NT2/D1 (cell line): ENCODE data around the gene MEGF6.

Experiments used
- DNase-seq: peaks from one replicate; pipeline ENCODE4 v3.0.0-alpha.2; 2011; ENCODE audit warnings: low read depth, low spot score
- H3K27me3 ChIP-seq: 2 replicates; pipeline ENCODE4 v1.6.0; 2011; ENCODE audit warnings: mild to moderate bottlenecking; ENCODE audit not compliant: insufficient read length, insufficient read depth
- H3K36me3 ChIP-seq: 2 replicates; pipeline ENCODE4 v1.6.1; 2011; ENCODE audit warnings: mild to moderate bottlenecking, low read length, mixed read lengths; ENCODE audit not compliant: insufficient read depth, insufficient read length
- H3K4me1 ChIP-seq: 2 replicates; pipeline ENCODE4 v1.5.1; 2011; ENCODE audit not compliant: insufficient read depth, insufficient read length
- H3K4me3 ChIP-seq: 2 replicates; pipeline ENCODE4 v1.5.1; 2011; ENCODE audit warnings: low read depth; ENCODE audit not compliant: insufficient read length
- H3K9ac ChIP-seq: 2 replicates; pipeline ENCODE4 v1.6.0; 2011; ENCODE audit warnings: low read depth; ENCODE audit not compliant: insufficient read length
- H3K9me3 ChIP-seq: 2 replicates; pipeline ENCODE4 v1.5.1; 2011; ENCODE audit warnings: mild to moderate bottlenecking, low read length; ENCODE audit not compliant: insufficient read depth
- SUZ12 ChIP-seq: IDR thresholded peaks from 2 replicates; pipeline ENCODE4 v1.6.1; 2011; ENCODE audit not compliant: insufficient read length, insufficient read depth; ENCODE audit errors: extremely low read depth
- YY1 ChIP-seq: IDR thresholded peaks from 2 replicates; pipeline ENCODE4 v1.6.1; 2011; ENCODE audit not compliant: insufficient read length, insufficient read depth
- ZNF274 ChIP-seq: IDR thresholded peaks from 2 replicates; pipeline ENCODE4 v1.6.1; 2011; ENCODE audit warnings: mild to moderate bottlenecking, low read depth, low read length

The MEGF6 gene

GRCh38 chr1:3609016-3609768 lies 2.1 kb downstream of the MEGF6 start:
- Histone ChIP-seq H3K36me3 (no peaks in the 10 kb centered on the region), H3K9me3 (peaks cover 7% of the 10 kb centered on the region; the same call in 1 of the 2 replicates), H3K4me1 (peaks cover 36% of the 10 kb centered on the region), H3K9ac (peak overlapping the region; percentile 51), H3K4me3 (no peak overlapping the region), H3K27me3 (peaks cover 13% of the 10 kb centered on the region)
- DNase-seq: no peak
- TF ChIP-seq YY1 (no peak), SUZ12 (no peak), ZNF274 (no peak)

- peaks cover 29% of the 10 kb centered on the region for H3K4me1 ChIP-seq
- DNase-seq: no peak
- no peaks in the 10 kb centered on the region for H3K36me3 ChIP-seq
- peaks cover 13% of the 10 kb centered on the region for H3K27me3 ChIP-seq
- no peak overlapping the region for H3K4me3 ChIP-seq
- TF ChIP-seq YY1 (no peak), ZNF274 (no peak), SUZ12 (no peak)
- peaks cover 8% of the 10 kb centered on the region; the same call in 1 of the 2 replicates for H3K9me3 ChIP-seq
- no peak overlapping the region for H3K9ac ChIP-seq
Observed at GRCh38 chr1:3608154-3608553, 3.2 kb downstream of the MEGF6 start.

- DNase-seq: no peak
- H3K27me3 ChIP-seq: peaks cover 10% of the 10 kb centered on the region
- TF ChIP-seq YY1 (no peak), ZNF274 (no peak)
Observed at GRCh38 chr1:3607703-3608065, 3.6 kb downstream of the MEGF6 start.

GRCh38 chr1:3606779-3607702 lies 4.3 kb downstream of the MEGF6 start:
- Histone ChIP-seq H3K9ac (no peak overlapping the region), H3K27me3 (peaks cover 4% of the 10 kb centered on the region), H3K4me3 (no peak overlapping the region), H3K36me3 (no peaks in the 10 kb centered on the region), H3K9me3 (peaks cover 8% of the 10 kb centered on the region; the same call in 1 of the 2 replicates), H3K4me1 (peaks cover 21% of the 10 kb centered on the region)
- DNase-seq: no peak
- TF ChIP-seq YY1 (no peak), ZNF274 (no peak), SUZ12 (no peak)

More at GRCh38 chr1:3607703-3608065, 3.6 kb downstream of the MEGF6 start:
- peaks cover 8% of the 10 kb centered on the region; the same call in 1 of the 2 replicates for H3K9me3 ChIP-seq
- no peaks in the 10 kb centered on the region for H3K36me3 ChIP-seq
- no peak overlapping the region for H3K4me3 ChIP-seq
- no peak overlapping the region for H3K9ac ChIP-seq
- H3K4me1 ChIP-seq: peaks cover 24% of the 10 kb centered on the region

GRCh38 chr1:3604997-3605823 lies 6.1 kb downstream of the MEGF6 start:
- no peaks in the 10 kb centered on the region for H3K36me3 ChIP-seq
- H3K9me3 ChIP-seq: peaks cover 8% of the 10 kb centered on the region; the same call in 1 of the 2 replicates
- H3K4me1 ChIP-seq: peaks cover 19% of the 10 kb centered on the region
- no peak for DNase-seq
- H3K27me3 ChIP-seq: no peaks in the 10 kb centered on the region
- H3K9ac ChIP-seq: no peak overlapping the region
- TF ChIP-seq SUZ12 (no peak), YY1 (no peak), ZNF274 (no peak)
- no peak overlapping the region for H3K4me3 ChIP-seq

GRCh38 chr1:3604468-3604974 lies 6.8 kb downstream of the MEGF6 start:
- no peak for DNase-seq
- H3K27me3 ChIP-seq: no peaks in the 10 kb centered on the region
- TF ChIP-seq YY1 (no peak), SUZ12 (no peak), ZNF274 (no peak)

More at GRCh38 chr1:3604468-3604974, 6.8 kb downstream of the MEGF6 start:
- Histone ChIP-seq H3K9me3 (peaks cover 8% of the 10 kb centered on the region; the same call in 1 of the 2 replicates), H3K9ac (no peak overlapping the region), H3K4me1 (peaks cover 18% of the 10 kb centered on the region), H3K4me3 (no peak overlapping the region), H3K36me3 (no peaks in the 10 kb centered on the region)
